DMS153 treated with DMSO at 0.1 percent for 48 hours (cell line): ENCODE data around the gene LIMS3.
"Not testable (repeated sequence)": the region's sequence is repeated elsewhere in the genome, so short reads cannot be mapped to it uniquely, and the experiment has no call there.

Source experiments
- DNase-seq: peaks from one replicate; lab custom pipeline; 2025; ENCODE audit not compliant: unreplicated experiment; lab: John Stamatoyannopoulos, UW

The LIMS3 gene

GRCh38 chr2:109921543-109922384 is 23.3 kb downstream of the LIMS3 start:
- DNase-seq = not testable (repeated sequence)

DNA sequence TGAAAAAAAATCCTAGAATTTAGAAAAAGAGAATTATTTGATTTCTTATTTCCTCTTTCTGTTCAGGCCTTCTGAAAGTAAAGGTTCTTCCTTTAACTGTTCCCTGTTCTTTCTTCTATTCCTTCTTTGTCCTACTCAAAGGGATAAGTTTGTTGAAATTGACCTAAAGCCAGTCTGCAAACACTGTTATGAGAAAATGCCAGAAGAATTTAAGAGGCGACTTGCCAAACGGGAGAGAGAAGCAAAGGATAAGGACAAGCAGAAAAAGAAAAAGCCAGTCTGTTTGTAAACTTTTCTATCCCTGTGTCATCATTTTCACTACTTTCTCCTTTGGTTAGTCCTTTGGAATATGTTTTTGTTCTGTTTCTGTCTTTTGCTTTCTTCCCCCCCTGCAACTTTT is 26.0 kb downstream of the LIMS3 start:
- DNase-seq = not testable (repeated sequence)

GRCh38 chr2:109927803-109928202 is 29.3 kb downstream of the LIMS3 start:
- not testable (repeated sequence) for DNase-seq

- not testable (repeated sequence) for DNase-seq
Measured at GRCh38 chr2:109929222-109929621, 30.7 kb downstream of the LIMS3 start.

DNA sequence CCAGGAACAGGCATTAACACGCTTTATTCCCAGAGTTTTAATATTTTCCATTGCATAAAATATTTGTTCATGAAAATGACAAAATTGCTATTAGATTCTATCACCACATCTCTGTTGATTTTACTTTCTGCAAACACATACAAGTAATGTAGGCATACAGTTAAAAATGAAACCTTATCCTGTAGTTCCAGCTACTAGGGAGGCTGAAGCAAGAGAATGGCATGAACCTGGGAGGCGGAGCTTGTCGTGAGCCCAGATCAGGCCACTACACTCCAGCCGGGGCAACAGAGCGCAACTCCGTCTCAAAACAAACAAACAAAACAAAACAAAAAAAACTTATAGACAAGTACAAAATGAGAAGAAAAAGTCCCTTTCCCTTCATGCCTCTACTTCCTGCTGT is 38.0 kb downstream of the LIMS3 start:
- not testable (repeated sequence) for DNase-seq

DNA sequence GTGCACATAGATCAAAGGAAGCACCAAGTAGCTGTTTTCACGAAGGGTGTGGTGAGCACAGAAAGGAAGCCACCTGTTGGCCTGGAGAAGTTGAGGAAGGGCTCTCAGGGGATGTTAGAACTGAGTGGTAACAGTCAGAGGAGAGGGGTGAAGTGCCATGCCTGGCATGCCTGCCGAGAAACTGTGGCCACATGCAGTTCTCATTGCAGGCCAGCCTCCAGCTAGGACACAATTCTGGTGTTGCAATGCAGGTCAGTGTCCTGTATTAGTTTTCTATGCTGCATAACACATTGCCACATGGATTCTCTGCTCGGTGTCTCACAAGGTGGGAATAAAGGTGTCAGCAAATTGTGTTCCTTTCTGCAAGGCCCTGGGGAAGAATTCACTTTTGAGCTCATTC is 46.9 kb downstream of the LIMS3 start:
- not testable (repeated sequence) for DNase-seq

GRCh38 chr2:109947262-109947958 is 48.9 kb downstream of the LIMS3 start:
- not testable (repeated sequence) for DNase-seq

DNA sequence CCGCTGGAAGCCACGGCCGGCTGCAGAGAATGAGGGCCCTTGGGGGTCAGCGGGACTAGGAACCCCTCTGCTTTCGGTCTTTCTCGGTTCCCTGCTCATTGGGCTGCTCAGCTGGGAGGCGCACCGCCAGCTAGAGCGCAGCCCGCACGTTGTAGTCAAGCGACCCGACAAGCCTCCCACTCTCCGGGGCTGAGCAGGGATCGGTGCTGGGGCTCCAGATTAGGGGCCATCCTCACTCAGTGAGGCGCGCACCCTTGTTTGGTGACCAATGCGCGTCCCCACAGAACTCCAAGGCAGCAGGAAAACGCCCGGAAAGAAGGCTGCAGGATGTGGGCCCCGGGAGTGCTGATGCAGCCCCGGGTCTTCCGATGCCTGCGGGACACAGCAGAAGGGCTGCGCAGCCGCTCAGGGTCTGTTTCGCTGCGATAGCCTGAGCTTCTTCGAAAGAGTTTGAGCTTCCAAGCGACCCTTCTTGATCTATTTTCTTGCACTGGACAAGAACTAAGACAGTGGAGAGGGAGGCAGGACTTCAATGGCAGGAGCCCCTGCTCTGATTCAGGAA is 49.6 kb downstream of the LIMS3 start:
- not testable (repeated sequence) for DNase-seq

GRCh38 chr2:109950146-109950843 is 51.8 kb downstream of the LIMS3 start:
- DNase-seq = not testable (repeated sequence)

DNA sequence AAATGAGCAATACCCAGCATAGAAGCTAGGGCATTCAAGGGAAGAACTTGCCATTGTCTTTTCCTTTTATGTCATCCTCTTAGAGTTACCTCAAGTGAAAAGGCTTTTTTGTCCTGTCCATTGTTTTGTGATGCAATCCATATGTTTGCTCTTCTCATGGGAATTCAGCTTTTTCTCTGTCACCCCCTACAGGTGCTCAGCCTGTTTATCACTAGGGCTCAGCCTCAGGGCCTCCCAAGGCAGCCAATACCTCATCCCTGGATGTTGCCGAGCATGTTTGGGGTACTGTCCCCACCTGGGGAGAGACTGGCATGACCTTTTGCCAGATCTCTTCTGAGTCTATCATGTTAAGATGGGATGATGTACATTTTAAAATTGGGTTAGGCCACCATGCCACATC is 65.5 kb downstream of the LIMS3 start:
- DNase-seq = not testable (repeated sequence)

- not testable (repeated sequence) for DNase-seq
Measured at GRCh38 chr2:109965482-109965881, 67.0 kb downstream of the LIMS3 start.

- not testable (repeated sequence) for DNase-seq
Measured at GRCh38 chr2:109966107-109966736, 67.7 kb downstream of the LIMS3 start.

- DNase-seq = not testable (repeated sequence)
Measured at GRCh38 chr2:109966858-109967257, 68.4 kb downstream of the LIMS3 start.

- DNase-seq = not testable (repeated sequence)
Measured at GRCh38 chr2:109969864-109970263, 71.4 kb downstream of the LIMS3 start.

- DNase-seq = not testable (repeated sequence)
Measured at GRCh38 chr2:109971710-109972109, 73.2 kb downstream of the LIMS3 start.
